ENCODE results near the gene RNU7-1. TPM values are rescaled to one million over a fixed set of nuclear protein-coding genes. Genes with fewer than 3 reads are reported as not detected.

The RNU7-1 gene
- polyA plus RNA-seq, 10 donors: not detected

GRCh38 chr12:6916426-6917200 lies 27.0 kb upstream of the RNU7-1 start:
- DNase-seq: no peak

- no peak for DNase-seq
Observed at GRCh38 chr12:6917491-6918231, 26.0 kb upstream of the RNU7-1 start.

- no peak for DNase-seq
Observed at GRCh38 chr12:6919588-6919987, 24.0 kb upstream of the RNU7-1 start.

- no peak for DNase-seq
Observed at GRCh38 chr12:6921539-6921938, 22.1 kb upstream of the RNU7-1 start.

GRCh38 chr12:6921996-6922946 lies 21.3 kb upstream of the RNU7-1 start:
- no peak for DNase-seq

GRCh38 chr12:6923003-6923732 lies 20.4 kb upstream of the RNU7-1 start:
- no peak for DNase-seq

- no peak for DNase-seq
Observed at GRCh38 chr12:6923851-6924250, 19.8 kb upstream of the RNU7-1 start.

- DNase-seq: no peak
Observed at GRCh38 chr12:6925239-6925539, 18.4 kb upstream of the RNU7-1 start.

GRCh38 chr12:6925540-6926279 lies 17.9 kb upstream of the RNU7-1 start:
- DNase-seq: peak; percentile 79 to 94 (median 81)

GRCh38 chr12:6927379-6928021 lies 16.1 kb upstream of the RNU7-1 start, which contains the start of gene ATN1:
TSS of gene ATN1 (plus strand) at chr12:6927959. CDS start at chr12:6934002, 6,043 bp downstream.
- peak; percentile 86 to 97 (median 92) for DNase-seq

GRCh38 chr12:6928022-6928702 lies 15.5 kb upstream of the RNU7-1 start:
- peak in 1 of 3 donors; percentile 62 for DNase-seq

- peak in 1 of 3 donors; percentile 47 for DNase-seq
Observed at GRCh38 chr12:6928703-6929407, 14.8 kb upstream of the RNU7-1 start.

- DNase-seq: peak in 1 of 3 donors; percentile 14
Observed at GRCh38 chr12:6929466-6930452, 13.9 kb upstream of the RNU7-1 start.

GRCh38 chr12:6932766-6933165 lies 10.8 kb upstream of the RNU7-1 start:
- DNase-seq: no peak

- peak in 1 of 3 donors; percentile 48 for DNase-seq
Observed at GRCh38 chr12:6934110-6934509, 9.5 kb upstream of the RNU7-1 start.

- peak in 1 of 3 donors; percentile 63 for DNase-seq
Observed at GRCh38 chr12:6935371-6936193, 8.0 kb upstream of the RNU7-1 start.
